ENCODE measurements around the gene BLCAP.

DNA sequence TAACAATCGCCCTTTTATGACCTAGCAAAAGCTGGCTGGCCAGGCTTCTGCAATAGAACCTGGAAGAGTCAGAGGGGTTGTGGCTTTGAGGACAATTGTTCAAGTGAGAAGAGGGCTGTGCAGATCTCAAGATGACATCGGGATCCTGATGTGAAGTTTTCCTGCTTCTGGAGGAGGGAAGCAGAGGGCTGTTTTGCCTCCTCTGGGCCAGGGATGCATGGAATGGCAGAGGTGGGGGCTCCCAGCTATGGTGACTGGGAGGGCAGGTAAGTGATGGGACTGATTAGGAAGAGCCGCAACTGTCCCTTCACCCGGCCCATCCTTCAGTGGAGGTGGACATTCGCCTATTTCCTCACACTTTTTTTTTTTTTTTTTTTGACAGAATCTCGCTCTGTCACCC lies 43.4 kb upstream of the BLCAP start:
- TF ChIP-seq CTCF (IDR thresholded peaks at IDR 0.05; ENCODE audit: insufficient read depth, low read depth, low read length) (no peak), EZH2 (IDR thresholded peaks at IDR 0.05; ENCODE audit: insufficient read depth, low read length) (no peak)

All from astrocyte (in vitro differentiated cells and primary cell).